ENCODE results near the gene DENND1C.

DNA sequence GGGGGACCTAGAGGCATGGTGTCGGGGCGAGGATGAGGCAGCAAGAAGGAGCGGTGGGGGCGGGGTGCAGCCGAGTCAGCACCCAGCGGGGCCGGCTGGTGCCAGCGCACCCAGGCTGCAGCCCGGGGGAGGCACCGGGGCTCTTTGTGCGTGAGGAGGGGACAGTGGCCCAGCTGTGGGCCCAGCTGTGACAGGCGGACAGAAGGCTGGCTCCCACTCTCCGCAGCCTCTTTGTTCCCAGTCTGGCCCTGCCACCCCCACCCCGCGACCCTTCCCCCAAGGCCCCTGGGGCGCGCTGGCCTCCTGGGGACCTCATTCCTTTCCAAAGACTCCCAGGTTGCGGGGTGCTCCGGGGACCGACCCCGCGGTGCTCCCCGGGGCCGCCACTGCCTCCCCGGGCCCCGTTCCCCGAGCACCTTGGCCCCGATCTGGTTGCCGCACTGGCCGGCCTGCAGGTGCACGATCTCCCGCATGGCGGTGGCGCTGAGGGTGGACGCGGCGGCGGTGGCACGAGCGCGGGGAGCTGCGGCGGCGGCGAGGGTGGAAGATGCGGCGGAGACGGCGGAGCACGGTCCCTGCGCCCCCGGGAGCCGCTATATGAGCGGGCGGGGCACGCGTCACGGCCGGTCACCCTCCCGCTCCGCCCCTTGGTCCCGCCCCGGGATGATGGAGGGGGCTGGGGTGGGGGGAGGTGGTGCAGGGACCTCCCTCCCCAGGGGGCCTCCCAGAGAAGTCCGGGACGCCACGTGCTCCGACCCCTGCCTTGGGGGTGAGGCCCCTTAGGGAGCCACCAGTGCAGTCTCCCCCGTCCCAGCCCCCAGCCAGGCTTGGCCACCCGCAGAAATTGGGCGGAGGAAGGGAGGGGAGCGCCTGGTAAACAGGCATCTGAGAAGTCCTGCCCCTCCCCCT, 20.4 kb upstream of the DENND1C start, which contains the start of gene TUBB4A:
- TF ChIP-seq EZH2 (IDR thresholded peaks at IDR 0.05; ENCODE audit: borderline replicate concordance, low read depth, low read length, poor library complexity, severe bottlenecking) = no peak
- TF ChIP-seq, protein P1, sequence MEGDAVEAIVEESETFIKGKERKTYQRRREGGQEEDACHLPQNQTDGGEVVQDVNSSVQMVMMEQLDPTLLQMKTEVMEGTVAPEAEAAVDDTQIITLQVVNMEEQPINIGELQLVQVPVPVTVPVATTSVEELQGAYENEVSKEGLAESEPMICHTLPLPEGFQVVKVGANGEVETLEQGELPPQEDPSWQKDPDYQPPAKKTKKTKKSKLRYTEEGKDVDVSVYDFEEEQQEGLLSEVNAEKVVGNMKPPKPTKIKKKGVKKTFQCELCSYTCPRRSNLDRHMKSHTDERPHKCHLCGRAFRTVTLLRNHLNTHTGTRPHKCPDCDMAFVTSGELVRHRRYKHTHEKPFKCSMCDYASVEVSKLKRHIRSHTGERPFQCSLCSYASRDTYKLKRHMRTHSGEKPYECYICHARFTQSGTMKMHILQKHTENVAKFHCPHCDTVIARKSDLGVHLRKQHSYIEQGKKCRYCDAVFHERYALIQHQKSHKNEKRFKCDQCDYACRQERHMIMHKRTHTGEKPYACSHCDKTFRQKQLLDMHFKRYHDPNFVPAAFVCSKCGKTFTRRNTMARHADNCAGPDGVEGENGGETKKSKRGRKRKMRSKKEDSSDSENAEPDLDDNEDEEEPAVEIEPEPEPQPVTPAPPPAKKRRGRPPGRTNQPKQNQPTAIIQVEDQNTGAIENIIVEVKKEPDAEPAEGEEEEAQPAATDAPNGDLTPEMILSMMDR (conservative IDR thresholded peaks at IDR 0.05; ENCODE audit: low read depth, low read length) = no peak
